Hepatocyte (in vitro differentiated cells): ENCODE measurements around the gene ZFHX3.

ENCODE experiments used
- CTCF ChIP-seq: fragments of 200-600 bp; sonication (generic); IDR thresholded peaks from 2 replicates; pipeline ENCODE4 v1.5.1; 2016; ENCODE audit warnings: antibody characterized with exemption, mild to moderate bottlenecking; ENCODE audit not compliant: poor library complexity
- EZH2 ChIP-seq: fragments of 200-600 bp; sonication (generic); IDR thresholded peaks from 2 replicates; pipeline ENCODE4 v1.6.1; 2016; ENCODE audit warnings: antibody characterized with exemption, mild to moderate bottlenecking, borderline replicate concordance

- no peak for TF ChIP-seq CTCF
- TF ChIP-seq EZH2, result no peak
Observed at GRCh38 chr16:72812672-72813071, 235.3 kb downstream of the ZFHX3 start.
